Upper lobe of left lung (tissue), 4 donors: ENCODE results near the gene CD300LG.

Experiments
- EP300 ChIP-seq, 4 donors: sonication (generic); formaldehyde crosslinking; IDR thresholded peaks; one replicate each; pipeline ENCODE4 v1.5.1; 2017; ENCODE audit warnings: antibody characterized with exemption in 4 of 4, control low read depth in 2 of 4
- POLR2A ChIP-seq, 4 donors: fragments of 450-650 bp; IDR thresholded peaks; one replicate each; pipeline ENCODE4 v1.5.1; 2016 to 2017; ENCODE audit warnings: antibody characterized with exemption in 4 of 4, mild to moderate bottlenecking in 2 of 4
- POLR2AphosphoS5 ChIP-seq, 2 donors: sonication (generic); formaldehyde crosslinking; IDR thresholded peaks; one replicate each; pipeline ENCODE4 v1.5.1; 2017; ENCODE audit warnings: antibody characterized with exemption in 2 of 2
- TF ChIP-seq, protein P1 (sequence below), 6 experiments: fragments of 450-650 bp in 4 of 6; fragments of 200-600 bp in 2 of 6; sonication (generic) in 2 of 6; IDR thresholded peaks; one replicate each; pipeline ENCODE4 v1.5.1; 2016 to 2019; ENCODE audit warnings: antibody characterized with exemption in 6 of 6

DNA sequence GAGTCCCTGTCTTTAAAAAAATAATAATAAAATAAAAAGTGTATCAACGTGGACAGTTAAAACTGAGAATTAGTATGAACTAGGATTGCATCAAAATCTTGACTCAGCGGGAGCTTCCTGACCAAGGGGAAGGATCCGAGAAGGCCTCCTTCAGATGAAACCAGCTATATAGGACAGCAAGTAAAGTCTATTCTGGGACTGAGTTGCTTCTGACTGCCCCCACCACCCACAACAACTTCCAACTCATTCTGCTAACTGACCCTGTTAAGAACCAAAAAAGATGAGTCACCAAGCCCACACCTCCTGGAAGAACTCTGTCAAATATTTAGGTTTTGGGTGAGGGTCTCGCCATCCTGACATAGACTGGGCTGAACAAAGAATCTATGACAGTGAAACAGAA lies 38.9 kb upstream of the CD300LG start:
- TF ChIP-seq, protein P1, sequence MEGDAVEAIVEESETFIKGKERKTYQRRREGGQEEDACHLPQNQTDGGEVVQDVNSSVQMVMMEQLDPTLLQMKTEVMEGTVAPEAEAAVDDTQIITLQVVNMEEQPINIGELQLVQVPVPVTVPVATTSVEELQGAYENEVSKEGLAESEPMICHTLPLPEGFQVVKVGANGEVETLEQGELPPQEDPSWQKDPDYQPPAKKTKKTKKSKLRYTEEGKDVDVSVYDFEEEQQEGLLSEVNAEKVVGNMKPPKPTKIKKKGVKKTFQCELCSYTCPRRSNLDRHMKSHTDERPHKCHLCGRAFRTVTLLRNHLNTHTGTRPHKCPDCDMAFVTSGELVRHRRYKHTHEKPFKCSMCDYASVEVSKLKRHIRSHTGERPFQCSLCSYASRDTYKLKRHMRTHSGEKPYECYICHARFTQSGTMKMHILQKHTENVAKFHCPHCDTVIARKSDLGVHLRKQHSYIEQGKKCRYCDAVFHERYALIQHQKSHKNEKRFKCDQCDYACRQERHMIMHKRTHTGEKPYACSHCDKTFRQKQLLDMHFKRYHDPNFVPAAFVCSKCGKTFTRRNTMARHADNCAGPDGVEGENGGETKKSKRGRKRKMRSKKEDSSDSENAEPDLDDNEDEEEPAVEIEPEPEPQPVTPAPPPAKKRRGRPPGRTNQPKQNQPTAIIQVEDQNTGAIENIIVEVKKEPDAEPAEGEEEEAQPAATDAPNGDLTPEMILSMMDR (IDR thresholded peaks at IDR 0.05) = no peak
- TF ChIP-seq POLR2A (IDR thresholded peaks at IDR 0.05) (no peak), EP300 (IDR thresholded peaks at IDR 0.05) (no peak), POLR2AphosphoS5 (IDR thresholded peaks at IDR 0.05) (no peak)
